ENCODE data around the gene ULK3. TPM values are rescaled to one million over a fixed set of nuclear protein-coding genes. Genes with fewer than 3 reads are reported as not detected.

Gene ULK3
- total RNA-seq, 1 donor from 2014 or later = 18.3 TPM

GRCh38 chr15:74820056-74820455 is 22.9 kb downstream of the ULK3 start:
- Histone ChIP-seq H3K27ac (ENCODE audit: low read depth, low read length) (no peak overlapping the region), H3K4me1 (ENCODE audit: control insufficient read depth in 3 of 3, insufficient read depth in 3 of 3, low read length in 3 of 3) (peaks cover 7 to 23% (median 17%) of the 10 kb centered on the region in 3 donors), H3K4me3 (ENCODE audit: low read length in 3 of 3) (no peak overlapping the region), H3K36me3 (ENCODE audit: control insufficient read depth in 3 of 3, insufficient read depth in 3 of 3, low read length in 3 of 3) (no peaks in the 10 kb centered on the region), H3K9ac (ENCODE audit: low read depth in 1 of 3, low read length in 3 of 3) (no peak overlapping the region), H3K27me3 (ENCODE audit: control insufficient read depth in 3 of 3, insufficient read depth in 3 of 3, low read length in 3 of 3) (peaks cover 4 to 6% (median 4%) of the 10 kb centered on the region in 3 donors), H3K9me3 (ENCODE audit: control insufficient read depth in 3 of 3, low read length in 3 of 3) (no peaks in the 10 kb centered on the region)

- Histone ChIP-seq H3K9me3 (ENCODE audit: control insufficient read depth in 3 of 3, low read length in 3 of 3) (no peaks in the 10 kb centered on the region), H3K36me3 (ENCODE audit: control insufficient read depth in 3 of 3, insufficient read depth in 3 of 3, low read length in 3 of 3) (no peaks in the 10 kb centered on the region), H3K4me1 (ENCODE audit: control insufficient read depth in 3 of 3, insufficient read depth in 3 of 3, low read length in 3 of 3) (peaks cover 10 to 28% (median 20%) of the 10 kb centered on the region in 3 donors), H3K4me3 (ENCODE audit: low read length in 3 of 3) (no peak overlapping the region), H3K9ac (ENCODE audit: low read depth in 1 of 3, low read length in 3 of 3) (peak overlapping the region in 2 of 3 donors; percentile 7 to 57), H3K27ac (ENCODE audit: low read depth, low read length) (peak overlapping the region; percentile 77), H3K27me3 (ENCODE audit: control insufficient read depth in 3 of 3, insufficient read depth in 3 of 3, low read length in 3 of 3) (peaks cover 0 to 4% (median 0%) of the 10 kb centered on the region in 3 donors)
Measured at GRCh38 chr15:74817370-74817737, 25.6 kb downstream of the ULK3 start.

- peak overlapping the region in 2 of 3 donors; percentile 7 to 57 for H3K9ac ChIP-seq (ENCODE audit: low read depth in 1 of 3, low read length in 3 of 3)
- peaks cover 10 to 28% (median 20%) of the 10 kb centered on the region in 3 donors for H3K4me1 ChIP-seq (ENCODE audit: control insufficient read depth in 3 of 3, insufficient read depth in 3 of 3, low read length in 3 of 3)
- H3K36me3 ChIP-seq (ENCODE audit: control insufficient read depth in 3 of 3, insufficient read depth in 3 of 3, low read length in 3 of 3) = no peaks in the 10 kb centered on the region
- H3K27me3 ChIP-seq (ENCODE audit: control insufficient read depth in 3 of 3, insufficient read depth in 3 of 3, low read length in 3 of 3) = peaks cover 0 to 4% (median 0%) of the 10 kb centered on the region in 3 donors
- H3K9me3 ChIP-seq (ENCODE audit: control insufficient read depth in 3 of 3, low read length in 3 of 3) = no peaks in the 10 kb centered on the region
- no peak overlapping the region for H3K4me3 ChIP-seq (ENCODE audit: low read length in 3 of 3)
- H3K27ac ChIP-seq (ENCODE audit: low read depth, low read length) = peak overlapping the region; percentile 77
Measured at GRCh38 chr15:74816624-74817369, 26.2 kb downstream of the ULK3 start.

- Histone ChIP-seq H3K36me3 (ENCODE audit: control insufficient read depth in 3 of 3, insufficient read depth in 3 of 3, low read length in 3 of 3) (no peaks in the 10 kb centered on the region), H3K9ac (ENCODE audit: low read depth in 1 of 3, low read length in 3 of 3) (no peak overlapping the region), H3K4me3 (ENCODE audit: low read length in 3 of 3) (no peak overlapping the region), H3K4me1 (ENCODE audit: control insufficient read depth in 3 of 3, insufficient read depth in 3 of 3, low read length in 3 of 3) (peaks cover 10 to 28% (median 20%) of the 10 kb centered on the region in 3 donors), H3K27ac (ENCODE audit: low read depth, low read length) (no peak overlapping the region), H3K27me3 (ENCODE audit: control insufficient read depth in 3 of 3, insufficient read depth in 3 of 3, low read length in 3 of 3) (peaks cover 0 to 4% (median 0%) of the 10 kb centered on the region in 3 donors), H3K9me3 (ENCODE audit: control insufficient read depth in 3 of 3, low read length in 3 of 3) (no peaks in the 10 kb centered on the region)
Measured at GRCh38 chr15:74815961-74816360, 27.0 kb downstream of the ULK3 start.

- peak overlapping the region in 2 of 3 donors; percentile 5 to 45 for H3K9ac ChIP-seq (ENCODE audit: low read depth in 1 of 3, low read length in 3 of 3)
- no peak overlapping the region for H3K27ac ChIP-seq (ENCODE audit: low read depth, low read length)
- H3K4me1 ChIP-seq (ENCODE audit: control insufficient read depth in 3 of 3, insufficient read depth in 3 of 3, low read length in 3 of 3) = peaks cover 10 to 28% (median 20%) of the 10 kb centered on the region in 3 donors
- H3K36me3 ChIP-seq (ENCODE audit: control insufficient read depth in 3 of 3, insufficient read depth in 3 of 3, low read length in 3 of 3) = no peaks in the 10 kb centered on the region
- no peak overlapping the region for H3K4me3 ChIP-seq (ENCODE audit: low read length in 3 of 3)
- H3K27me3 ChIP-seq (ENCODE audit: control insufficient read depth in 3 of 3, insufficient read depth in 3 of 3, low read length in 3 of 3) = peaks cover 0 to 4% (median 0%) of the 10 kb centered on the region in 3 donors
- H3K9me3 ChIP-seq (ENCODE audit: control insufficient read depth in 3 of 3, low read length in 3 of 3) = no peaks in the 10 kb centered on the region
Measured at GRCh38 chr15:74815121-74815934, 27.6 kb downstream of the ULK3 start.

GRCh38 chr15:74812533-74812932 is 30.4 kb downstream of the ULK3 start, which contains the start of gene LMAN1L:
Gene LMAN1L (plus strand): TSS chr15:74812835. CDS start chr15:74812855, 20 bp downstream.
- H3K4me3 ChIP-seq (ENCODE audit: low read length in 3 of 3) = no peak within 1 kb of the TSS
- H3K9ac ChIP-seq (ENCODE audit: low read depth in 1 of 3, low read length in 3 of 3) = no peak within 1 kb of the TSS
- no peak within 1 kb of the TSS for H3K27ac ChIP-seq (ENCODE audit: low read depth, low read length)
- H3K9me3 ChIP-seq (ENCODE audit: control insufficient read depth in 3 of 3, low read length in 3 of 3) = no peaks in the 10 kb centered on the region
- H3K36me3 ChIP-seq (ENCODE audit: control insufficient read depth in 3 of 3, insufficient read depth in 3 of 3, low read length in 3 of 3) = no peaks in the 10 kb centered on the region
- H3K27me3 ChIP-seq (ENCODE audit: control insufficient read depth in 3 of 3, insufficient read depth in 3 of 3, low read length in 3 of 3) = no peaks in the 10 kb centered on the region
- peaks cover 10 to 28% (median 20%) of the 10 kb centered on the region in 3 donors for H3K4me1 ChIP-seq (ENCODE audit: control insufficient read depth in 3 of 3, insufficient read depth in 3 of 3, low read length in 3 of 3)

GRCh38 chr15:74809956-74810355 is 33.0 kb downstream of the ULK3 start:
- peaks cover 2 to 13% (median 3%) of the 10 kb centered on the region in 3 donors for H3K4me1 ChIP-seq (ENCODE audit: control insufficient read depth in 3 of 3, insufficient read depth in 3 of 3, low read length in 3 of 3)
- no peaks in the 10 kb centered on the region for H3K27me3 ChIP-seq (ENCODE audit: control insufficient read depth in 3 of 3, insufficient read depth in 3 of 3, low read length in 3 of 3)
- no peak overlapping the region for H3K4me3 ChIP-seq (ENCODE audit: low read length in 3 of 3)
- H3K27ac ChIP-seq (ENCODE audit: low read depth, low read length) = no peak overlapping the region
- no peaks in the 10 kb centered on the region for H3K36me3 ChIP-seq (ENCODE audit: control insufficient read depth in 3 of 3, insufficient read depth in 3 of 3, low read length in 3 of 3)
- no peak overlapping the region for H3K9ac ChIP-seq (ENCODE audit: low read depth in 1 of 3, low read length in 3 of 3)
- H3K9me3 ChIP-seq (ENCODE audit: control insufficient read depth in 3 of 3, low read length in 3 of 3) = no peaks in the 10 kb centered on the region

- no peak overlapping the region for H3K9ac ChIP-seq (ENCODE audit: low read depth in 1 of 3, low read length in 3 of 3)
- no peaks in the 10 kb centered on the region for H3K9me3 ChIP-seq (ENCODE audit: control insufficient read depth in 3 of 3, low read length in 3 of 3)
- H3K4me3 ChIP-seq (ENCODE audit: low read length in 3 of 3) = no peak overlapping the region
- no peaks in the 10 kb centered on the region for H3K36me3 ChIP-seq (ENCODE audit: control insufficient read depth in 3 of 3, insufficient read depth in 3 of 3, low read length in 3 of 3)
- peaks cover 0 to 9% (median 0%) of the 10 kb centered on the region in 3 donors for H3K4me1 ChIP-seq (ENCODE audit: control insufficient read depth in 3 of 3, insufficient read depth in 3 of 3, low read length in 3 of 3)
- no peak overlapping the region for H3K27ac ChIP-seq (ENCODE audit: low read depth, low read length)
- H3K27me3 ChIP-seq (ENCODE audit: control insufficient read depth in 3 of 3, insufficient read depth in 3 of 3, low read length in 3 of 3) = no peaks in the 10 kb centered on the region
Measured at GRCh38 chr15:74809242-74809641, 33.7 kb downstream of the ULK3 start.

- no peak overlapping the region for H3K9ac ChIP-seq (ENCODE audit: low read depth in 1 of 3, low read length in 3 of 3)
- peaks cover 0 to 4% (median 3%) of the 10 kb centered on the region in 3 donors for H3K36me3 ChIP-seq (ENCODE audit: control insufficient read depth in 3 of 3, insufficient read depth in 3 of 3, low read length in 3 of 3)
- no peak overlapping the region for H3K27ac ChIP-seq (ENCODE audit: low read depth, low read length)
- peaks cover 0 to 9% (median 0%) of the 10 kb centered on the region in 3 donors for H3K4me1 ChIP-seq (ENCODE audit: control insufficient read depth in 3 of 3, insufficient read depth in 3 of 3, low read length in 3 of 3)
- H3K27me3 ChIP-seq (ENCODE audit: control insufficient read depth in 3 of 3, insufficient read depth in 3 of 3, low read length in 3 of 3) = no peaks in the 10 kb centered on the region
- no peak overlapping the region for H3K4me3 ChIP-seq (ENCODE audit: low read length in 3 of 3)
- no peaks in the 10 kb centered on the region for H3K9me3 ChIP-seq (ENCODE audit: control insufficient read depth in 3 of 3, low read length in 3 of 3)
Measured at GRCh38 chr15:74808840-74809229, 34.1 kb downstream of the ULK3 start.

All from skeletal muscle tissue (tissue), 4 donors.